ENCODE data around the gene FAM229B. TPM values are rescaled to one million over a fixed set of nuclear protein-coding genes. Genes with fewer than 3 reads are reported as not detected.

FAM229B gene
- total RNA-seq, 2 donors from 2014 or later: 1.3 to 4.9 TPM

DNA sequence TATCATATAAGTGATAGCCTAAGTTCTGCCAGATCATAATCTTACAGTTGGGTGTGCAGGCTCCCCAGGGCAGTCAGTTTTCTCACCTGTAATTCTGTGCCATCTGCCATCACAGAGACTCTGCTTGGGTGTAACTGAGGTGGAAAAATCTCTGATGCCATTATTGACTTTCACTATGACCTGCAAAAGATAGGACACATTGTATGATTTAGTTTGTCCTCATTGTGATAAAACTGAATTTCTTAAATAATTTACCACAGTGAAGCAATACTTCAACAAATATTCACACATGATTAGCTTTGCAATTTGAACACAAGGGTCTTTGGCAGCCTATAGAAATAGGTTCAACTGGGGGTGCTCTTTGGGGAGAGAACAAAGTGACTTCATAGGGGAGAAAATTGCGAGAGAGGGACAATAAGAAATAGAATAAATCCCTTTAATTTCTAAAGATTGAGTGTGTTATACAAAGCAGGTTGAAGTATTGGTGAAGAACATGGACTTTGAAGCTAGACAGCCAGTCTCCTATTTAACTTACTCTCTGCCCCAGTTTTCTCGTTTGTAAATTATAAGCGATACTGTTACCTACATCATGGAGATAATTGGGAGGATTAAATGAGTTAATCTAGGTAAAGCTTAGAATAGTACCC, 27.3 kb downstream of the FAM229B start:
- DNase-seq: no peak
- intact Hi-C loops (cut with DNase I): no loop called here
- H3K4me1 ChIP-seq: no peaks in the 10 kb centered on the region
- H3K4me3 ChIP-seq: no peak overlapping the region
- no peak overlapping the region for H3K27ac ChIP-seq
- H3K9me3 ChIP-seq: no peaks in the 10 kb centered on the region
- H3K9ac ChIP-seq (ENCODE audit: low read depth in 2 of 2, low read length in 2 of 2): no peak overlapping the region
- no peaks in the 10 kb centered on the region for H3K36me3 ChIP-seq
- H3K27me3 ChIP-seq: no peaks in the 10 kb centered on the region
- TF ChIP-seq CTCF (IDR thresholded peaks at IDR 0.05): no peak

DNA sequence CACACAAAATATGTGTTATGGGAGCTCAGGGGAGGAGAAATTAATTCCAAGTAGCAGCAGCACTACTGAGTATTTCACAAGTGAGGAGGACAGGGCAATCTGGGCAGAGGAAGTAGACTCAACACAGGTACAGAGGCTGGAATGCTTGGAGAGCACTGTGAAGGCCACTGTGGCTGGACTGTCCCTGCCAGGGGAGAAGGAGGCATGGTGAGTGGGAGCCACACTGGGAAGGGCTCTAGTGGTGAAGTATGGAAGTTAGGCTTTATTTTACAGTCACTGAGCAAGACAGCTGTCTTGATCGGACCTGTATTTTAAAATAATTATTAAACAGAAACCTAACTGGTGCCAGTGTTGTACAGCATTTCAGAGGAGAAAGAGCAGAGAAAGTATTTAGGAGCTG, 28.8 kb downstream of the FAM229B start:
- Histone ChIP-seq H3K9me3 (no peaks in the 10 kb centered on the region), H3K27ac (no peak overlapping the region), H3K4me3 (no peak overlapping the region), H3K27me3 (no peaks in the 10 kb centered on the region), H3K9ac (ENCODE audit: low read depth in 2 of 2, low read length in 2 of 2) (no peak overlapping the region), H3K4me1 (no peaks in the 10 kb centered on the region), H3K36me3 (no peaks in the 10 kb centered on the region)
- TF ChIP-seq CTCF (IDR thresholded peaks at IDR 0.05): no peak
- no peak for DNase-seq
- intact Hi-C loops (cut with DNase I): no loop called here

- no peak for DNase-seq
- H3K27ac ChIP-seq: no peak overlapping the region
- H3K9me3 ChIP-seq: no peaks in the 10 kb centered on the region
- no peak overlapping the region for H3K4me3 ChIP-seq
- no peaks in the 10 kb centered on the region for H3K27me3 ChIP-seq
- intact Hi-C loops (cut with DNase I): no loop called here
- no peak overlapping the region for H3K9ac ChIP-seq (ENCODE audit: low read depth in 2 of 2, low read length in 2 of 2)
- no peaks in the 10 kb centered on the region for H3K36me3 ChIP-seq
- no peak for TF ChIP-seq CTCF (IDR thresholded peaks at IDR 0.05)
- no peaks in the 10 kb centered on the region for H3K4me1 ChIP-seq
Observed at GRCh38 chr6:112117554-112117953, 30.2 kb downstream of the FAM229B start.

GRCh38 chr6:112118034-112118433, 30.6 kb downstream of the FAM229B start:
- Histone ChIP-seq H3K27me3 (no peaks in the 10 kb centered on the region), H3K4me1 (no peaks in the 10 kb centered on the region), H3K4me3 (no peak overlapping the region), H3K9me3 (no peaks in the 10 kb centered on the region), H3K36me3 (no peaks in the 10 kb centered on the region), H3K9ac (ENCODE audit: low read depth in 2 of 2, low read length in 2 of 2) (no peak overlapping the region), H3K27ac (no peak overlapping the region)
- DNase-seq: no peak
- no peak for TF ChIP-seq CTCF (IDR thresholded peaks at IDR 0.05)
- intact Hi-C loops (cut with DNase I): no loop called here

DNA sequence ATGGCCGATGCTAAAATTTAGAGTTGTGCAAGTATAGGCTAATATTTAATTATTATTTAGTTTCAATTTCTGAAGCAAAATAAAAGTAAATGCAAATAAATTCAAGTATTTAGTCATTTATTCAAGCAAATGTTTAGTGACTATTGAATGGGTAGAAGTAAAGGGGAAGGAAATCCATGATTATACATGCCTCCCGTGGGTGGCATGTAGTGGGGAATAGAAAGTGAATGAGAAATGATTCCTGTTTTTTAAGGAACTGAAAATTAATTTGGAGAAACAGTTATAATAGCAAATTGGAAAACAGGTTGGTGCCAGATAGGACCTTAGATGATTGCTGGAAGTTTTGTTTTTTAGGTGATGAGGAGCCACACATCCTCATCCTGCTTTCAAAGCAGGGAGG, 35.4 kb downstream of the FAM229B start:
- no peak overlapping the region for H3K4me3 ChIP-seq
- no peaks in the 10 kb centered on the region for H3K27me3 ChIP-seq
- no peaks in the 10 kb centered on the region for H3K36me3 ChIP-seq
- no peak overlapping the region for H3K9ac ChIP-seq (ENCODE audit: low read depth in 2 of 2, low read length in 2 of 2)
- no peak for DNase-seq
- H3K27ac ChIP-seq: no peak overlapping the region
- intact Hi-C loops (cut with DNase I): no loop called here
- no peak for TF ChIP-seq CTCF (IDR thresholded peaks at IDR 0.05)
- H3K9me3 ChIP-seq: no peaks in the 10 kb centered on the region
- H3K4me1 ChIP-seq: no peaks in the 10 kb centered on the region

Measured in colonic mucosa (tissue), 4 donors.